Parathyroid adenoma (tissue), 2 donors: ENCODE data around the gene FAM53A.
"Not testable (repeated sequence)": the region's sequence is repeated elsewhere in the genome, so short reads cannot be mapped to it uniquely, and the experiment has no call there.

Experiments
- H2AFZ ChIP-seq: fragments of 300-600 bp; sonication (generic); one replicate; pipeline ENCODE4 v1.7.0; 2017; ENCODE audit warnings: antibody characterized with exemption, mild to moderate bottlenecking
- H3K27ac ChIP-seq: fragments of 300-600 bp; sonication (generic); one replicate; pipeline ENCODE4 v1.7.0; 2017
- H3K27me3 ChIP-seq: fragments of 300-600 bp; sonication (generic); one replicate; pipeline ENCODE4 v1.7.0; 2017; ENCODE audit warnings: low read length; ENCODE audit not compliant: control insufficient read depth, insufficient read depth
- H3K36me3 ChIP-seq: fragments of 300-600 bp; sonication (generic); one replicate; pipeline ENCODE4 v1.7.0; 2017; ENCODE audit warnings: low read length; ENCODE audit not compliant: control insufficient read depth, insufficient read depth
- H3K4me1 ChIP-seq: fragments of 300-600 bp; sonication (generic); one replicate; pipeline ENCODE4 v1.7.0; 2017; ENCODE audit warnings: control low read depth
- H3K4me2 ChIP-seq: fragments of 300-600 bp; sonication (generic); one replicate; pipeline ENCODE4 v1.7.0; 2017; ENCODE audit warnings: low read length
- H3K4me3 ChIP-seq: fragments of 300-600 bp; sonication (generic); one replicate; pipeline ENCODE4 v1.7.0; 2017; ENCODE audit warnings: low read depth, low read length
- H3K79me2 ChIP-seq: fragments of 300-600 bp; sonication (generic); one replicate; pipeline ENCODE4 v1.7.0; 2017; ENCODE audit warnings: control low read depth
- H3K9ac ChIP-seq: fragments of 300-600 bp; sonication (generic); one replicate; pipeline ENCODE4 v1.7.0; 2017; ENCODE audit warnings: mild to moderate bottlenecking
- H3K9me3 ChIP-seq: fragments of 300-600 bp; sonication (generic); one replicate; pipeline ENCODE4 v1.7.0; 2017; ENCODE audit warnings: low read length; ENCODE audit not compliant: control insufficient read depth
- TF ChIP-seq, protein P1 (sequence below): fragments of 300-600 bp; sonication (generic); IDR thresholded peaks from one replicate; pipeline ENCODE4 v1.7.0; 2017; ENCODE audit warnings: antibody characterized with exemption, mild to moderate bottlenecking
- donor health status: primary hyperparathyroidism.

Gene FAM53A

DNA sequence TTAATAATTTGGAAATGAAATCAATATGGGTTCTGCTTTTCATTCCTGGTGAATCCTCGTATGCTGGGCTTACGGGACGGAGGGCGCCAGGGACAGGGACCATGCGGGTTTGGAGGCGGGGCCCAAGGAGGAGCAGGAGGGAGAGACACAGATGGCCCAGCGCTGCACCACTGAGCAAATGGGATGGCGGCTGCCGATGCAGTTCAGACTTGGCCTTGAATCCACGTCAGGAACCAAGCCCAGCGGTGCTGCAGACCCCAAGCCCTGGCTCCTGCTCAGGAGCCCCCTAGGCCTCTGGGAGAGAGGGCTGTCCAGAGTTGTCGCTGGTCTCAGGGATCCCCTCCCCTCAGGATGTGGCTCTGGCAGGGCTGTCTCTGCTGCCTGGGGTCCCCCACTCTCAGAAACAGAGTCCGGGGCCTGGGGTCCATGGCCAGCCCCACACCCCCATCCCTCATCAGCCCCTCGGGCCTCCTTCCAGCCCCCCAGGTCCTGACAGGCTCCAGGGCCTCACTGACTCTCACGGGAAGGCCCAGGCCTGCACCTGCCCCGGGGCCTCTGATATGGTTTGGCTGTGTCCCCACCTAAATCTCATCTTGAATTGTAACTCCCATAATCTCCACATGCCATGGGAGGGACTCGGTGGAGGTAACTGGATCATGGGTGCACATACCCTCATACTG is 75.2 kb downstream of the FAM53A start:
- no peak overlapping the region for H3K4me3 ChIP-seq
- no peaks in the 10 kb centered on the region for H3K36me3 ChIP-seq
- H3K9me3 ChIP-seq, result no peaks in the 10 kb centered on the region
- H3K9ac ChIP-seq, result no peak overlapping the region
- TF ChIP-seq, protein P1, sequence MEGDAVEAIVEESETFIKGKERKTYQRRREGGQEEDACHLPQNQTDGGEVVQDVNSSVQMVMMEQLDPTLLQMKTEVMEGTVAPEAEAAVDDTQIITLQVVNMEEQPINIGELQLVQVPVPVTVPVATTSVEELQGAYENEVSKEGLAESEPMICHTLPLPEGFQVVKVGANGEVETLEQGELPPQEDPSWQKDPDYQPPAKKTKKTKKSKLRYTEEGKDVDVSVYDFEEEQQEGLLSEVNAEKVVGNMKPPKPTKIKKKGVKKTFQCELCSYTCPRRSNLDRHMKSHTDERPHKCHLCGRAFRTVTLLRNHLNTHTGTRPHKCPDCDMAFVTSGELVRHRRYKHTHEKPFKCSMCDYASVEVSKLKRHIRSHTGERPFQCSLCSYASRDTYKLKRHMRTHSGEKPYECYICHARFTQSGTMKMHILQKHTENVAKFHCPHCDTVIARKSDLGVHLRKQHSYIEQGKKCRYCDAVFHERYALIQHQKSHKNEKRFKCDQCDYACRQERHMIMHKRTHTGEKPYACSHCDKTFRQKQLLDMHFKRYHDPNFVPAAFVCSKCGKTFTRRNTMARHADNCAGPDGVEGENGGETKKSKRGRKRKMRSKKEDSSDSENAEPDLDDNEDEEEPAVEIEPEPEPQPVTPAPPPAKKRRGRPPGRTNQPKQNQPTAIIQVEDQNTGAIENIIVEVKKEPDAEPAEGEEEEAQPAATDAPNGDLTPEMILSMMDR, result no peak
- H3K27ac ChIP-seq, result no peak overlapping the region
- no peaks in the 10 kb centered on the region for H3K79me2 ChIP-seq
- no peak overlapping the region for H3K4me2 ChIP-seq
- no peaks in the 10 kb centered on the region for H3K4me1 ChIP-seq
- no peak overlapping the region for H2AFZ ChIP-seq
- H3K27me3 ChIP-seq, result no peaks in the 10 kb centered on the region

DNA sequence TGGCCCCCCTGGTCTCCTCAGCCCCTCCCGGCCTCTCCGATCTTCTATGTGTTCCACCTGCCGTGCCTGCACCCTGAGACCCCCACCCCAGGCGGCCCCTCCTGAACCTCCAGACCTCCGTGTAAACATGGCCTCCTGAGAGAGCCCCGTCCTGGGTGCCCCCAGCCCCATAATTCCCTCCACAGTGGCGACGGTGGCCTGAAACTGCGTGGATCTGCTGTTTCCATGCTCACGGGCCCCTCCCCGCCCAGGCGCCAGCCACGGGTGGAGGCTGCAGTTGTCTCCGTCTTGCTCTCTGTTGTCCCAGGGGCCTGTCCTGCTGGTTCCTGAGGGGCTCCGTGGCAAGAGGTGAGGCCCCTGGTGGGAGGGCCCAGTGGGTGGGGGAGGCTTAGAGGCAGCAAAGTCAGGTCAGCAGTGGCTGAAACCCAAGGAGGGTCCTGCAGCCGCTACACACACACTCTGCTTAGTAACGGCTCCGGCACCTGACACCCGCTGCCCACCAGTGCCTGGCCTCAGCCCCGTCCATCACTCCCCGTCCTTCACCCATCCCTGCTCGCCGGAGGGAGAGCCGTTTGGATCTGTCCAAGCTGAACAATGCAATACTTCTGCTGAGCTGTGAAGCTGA is 75.8 kb downstream of the FAM53A start:
- Histone ChIP-seq H3K9ac (no peak overlapping the region), H2AFZ (no peak overlapping the region), H3K4me3 (no peak overlapping the region), H3K36me3 (no peaks in the 10 kb centered on the region), H3K4me2 (no peak overlapping the region), H3K27me3 (peaks cover 3% of the 10 kb centered on the region), H3K4me1 (no peaks in the 10 kb centered on the region), H3K79me2 (no peaks in the 10 kb centered on the region), H3K9me3 (no peaks in the 10 kb centered on the region), H3K27ac (no peak overlapping the region)
- TF ChIP-seq, protein P1, result no peak

DNA sequence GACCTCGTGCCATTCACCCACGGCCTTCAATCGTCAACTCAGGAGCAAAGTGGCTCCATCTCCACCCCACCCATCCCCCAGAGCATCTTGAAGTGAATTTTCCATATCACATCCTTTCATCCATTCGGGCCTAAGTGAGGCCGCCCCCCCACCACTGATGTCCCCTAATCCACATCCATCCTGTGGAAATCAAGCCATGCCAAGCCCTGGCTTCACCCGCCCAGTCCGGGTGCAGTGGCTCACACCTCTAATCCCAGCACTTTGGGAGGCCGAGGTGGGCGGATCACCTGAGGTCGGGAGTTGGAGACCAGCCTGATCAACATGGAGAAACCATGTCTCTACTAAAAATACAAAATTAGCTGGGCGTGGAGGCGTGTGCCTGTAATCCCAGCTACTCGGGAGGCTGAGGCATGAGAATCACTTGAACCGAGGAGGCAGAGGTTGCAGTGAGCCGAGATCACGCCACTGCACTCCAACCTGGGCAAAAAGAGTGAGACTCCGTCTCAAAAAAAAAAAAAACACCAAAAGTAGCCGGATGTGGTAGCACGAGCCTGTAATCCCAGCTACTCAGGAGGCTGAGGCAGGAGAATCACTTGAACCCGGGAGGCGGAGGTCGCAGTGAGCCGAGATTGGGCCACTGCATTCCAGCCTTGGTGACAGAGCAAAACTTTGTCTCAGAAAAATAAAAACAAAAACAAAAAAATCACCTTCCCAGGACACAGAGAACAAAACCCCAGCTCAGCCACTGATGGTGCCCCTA is 76.5 kb downstream of the FAM53A start:
- H3K27me3 ChIP-seq, H3K27ac ChIP-seq, H3K4me3 ChIP-seq, H3K36me3 ChIP-seq, H2AFZ ChIP-seq, H3K9ac ChIP-seq, H3K9me3 ChIP-seq, H3K4me2 ChIP-seq, H3K4me1 ChIP-seq, H3K79me2 ChIP-seq: not testable (repeated sequence)

DNA sequence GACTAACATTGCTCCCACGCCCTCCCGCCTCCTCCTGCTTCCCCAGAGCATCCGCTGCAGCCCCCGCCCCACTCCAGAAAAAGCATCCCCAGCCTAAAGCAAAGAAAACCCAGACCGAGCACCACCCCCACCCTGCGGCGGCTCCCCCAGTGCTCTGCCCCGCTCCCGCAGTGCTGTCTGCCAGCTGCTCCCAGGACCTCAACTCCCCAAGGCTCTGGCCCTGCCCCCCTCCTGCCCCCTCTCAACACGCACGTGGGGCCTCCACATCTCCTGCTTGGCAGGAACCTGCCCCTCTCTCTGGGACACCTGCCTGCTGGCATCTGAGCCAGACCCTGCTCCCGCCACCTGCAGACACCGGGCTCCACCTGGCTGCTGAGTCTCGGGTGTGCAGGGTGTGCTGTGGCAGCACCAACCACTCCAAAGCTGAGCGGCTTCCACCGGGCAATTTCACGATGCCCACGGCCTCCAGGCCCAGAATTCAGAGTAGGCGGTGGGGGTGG is 79.4 kb downstream of the FAM53A start:
- no peak overlapping the region for H2AFZ ChIP-seq
- no peak overlapping the region for H3K4me2 ChIP-seq
- no peak overlapping the region for H3K9ac ChIP-seq
- no peaks in the 10 kb centered on the region for H3K79me2 ChIP-seq
- TF ChIP-seq, protein P1, result no peak
- H3K36me3 ChIP-seq, result no peaks in the 10 kb centered on the region
- no peaks in the 10 kb centered on the region for H3K4me1 ChIP-seq
- H3K4me3 ChIP-seq, result no peak overlapping the region
- no peak overlapping the region for H3K27ac ChIP-seq
- H3K27me3 ChIP-seq, result peaks cover 3% of the 10 kb centered on the region
- no peaks in the 10 kb centered on the region for H3K9me3 ChIP-seq

DNA sequence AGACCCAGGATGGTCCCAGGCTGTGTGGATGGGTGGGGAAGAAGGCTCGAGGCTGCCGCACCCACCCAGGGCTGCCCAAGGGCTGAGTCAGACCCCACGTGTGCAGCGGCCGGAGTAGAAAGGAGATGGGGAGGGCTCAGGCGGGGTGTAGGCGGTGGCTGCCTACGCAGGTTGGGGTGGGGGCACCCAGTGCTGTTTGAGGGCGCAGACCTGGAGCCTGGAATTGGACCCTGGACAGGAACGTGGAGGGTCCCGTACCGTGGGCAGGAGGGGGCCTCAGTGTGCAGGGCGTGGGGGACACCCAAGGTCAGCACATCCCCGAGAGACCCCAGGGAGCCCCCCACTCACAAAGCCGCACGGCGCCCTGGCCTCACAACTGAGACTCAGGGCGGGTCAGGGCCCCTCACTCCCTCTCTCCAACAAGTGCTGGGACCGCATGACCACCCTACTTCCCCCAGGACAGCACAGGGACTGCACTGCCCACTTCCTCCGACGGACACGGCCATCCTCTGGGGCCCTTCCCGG is 79.9 kb downstream of the FAM53A start:
- TF ChIP-seq, protein P1, result no peak
- no peaks in the 10 kb centered on the region for H3K36me3 ChIP-seq
- H3K9me3 ChIP-seq, result no peaks in the 10 kb centered on the region
- no peak overlapping the region for H3K4me2 ChIP-seq
- peaks cover 3% of the 10 kb centered on the region for H3K27me3 ChIP-seq
- no peak overlapping the region for H3K4me3 ChIP-seq
- H3K4me1 ChIP-seq, result no peaks in the 10 kb centered on the region
- no peak overlapping the region for H3K27ac ChIP-seq
- H2AFZ ChIP-seq, result no peak overlapping the region
- H3K79me2 ChIP-seq, result no peaks in the 10 kb centered on the region
- H3K9ac ChIP-seq, result no peak overlapping the region
